Activated naive CD4-positive, alpha-beta T cell treated with anti-CD3 and anti-CD28 coated beads, Interleukin-2, amount 10 ng/mL, durations not matched to agents 7 days and 5 days (primary cell): ENCODE data around the gene SMTN.
"Not testable (repeated sequence)": the region's sequence is repeated elsewhere in the genome, so short reads cannot be mapped to it uniquely, and the experiment has no call there.

Experiments used
- CTCF ChIA-PET: fragments of 350-600 bp; sonication (Branson Sonifier 250); formaldehyde crosslinking; loops from one replicate; lab custom pipeline; 2021; ENCODE audit warnings: antibody characterized with exemption; lab: Charles Lee
- DNase-seq: peaks from one replicate; pipeline ENCODE4 v3.0.0-alpha.2; 2020
- H3K27ac Mint-ChIP-seq: one replicate; pipeline ENCODE4 v1.8.0; 2021; ENCODE audit warnings: mild to moderate bottlenecking, moderate library complexity, mixed read lengths
- H3K27me3 Mint-ChIP-seq: one replicate; pipeline ENCODE4 v1.8.0; 2021; ENCODE audit warnings: mild to moderate bottlenecking, mixed read lengths
- H3K36me3 Mint-ChIP-seq: one replicate; pipeline ENCODE4 v1.8.0; 2021; ENCODE audit warnings: mixed read lengths
- H3K4me1 Mint-ChIP-seq: one replicate; pipeline ENCODE4 v1.8.0; 2021; ENCODE audit warnings: mixed read lengths
- H3K4me3 Mint-ChIP-seq: one replicate; pipeline ENCODE4 v1.8.0; 2021; ENCODE audit warnings: mild to moderate bottlenecking, moderate library complexity, mixed read lengths
- H3K9me3 Mint-ChIP-seq: one replicate; pipeline ENCODE4 v1.8.0; 2021; ENCODE audit warnings: mixed read lengths

SMTN gene

DNA sequence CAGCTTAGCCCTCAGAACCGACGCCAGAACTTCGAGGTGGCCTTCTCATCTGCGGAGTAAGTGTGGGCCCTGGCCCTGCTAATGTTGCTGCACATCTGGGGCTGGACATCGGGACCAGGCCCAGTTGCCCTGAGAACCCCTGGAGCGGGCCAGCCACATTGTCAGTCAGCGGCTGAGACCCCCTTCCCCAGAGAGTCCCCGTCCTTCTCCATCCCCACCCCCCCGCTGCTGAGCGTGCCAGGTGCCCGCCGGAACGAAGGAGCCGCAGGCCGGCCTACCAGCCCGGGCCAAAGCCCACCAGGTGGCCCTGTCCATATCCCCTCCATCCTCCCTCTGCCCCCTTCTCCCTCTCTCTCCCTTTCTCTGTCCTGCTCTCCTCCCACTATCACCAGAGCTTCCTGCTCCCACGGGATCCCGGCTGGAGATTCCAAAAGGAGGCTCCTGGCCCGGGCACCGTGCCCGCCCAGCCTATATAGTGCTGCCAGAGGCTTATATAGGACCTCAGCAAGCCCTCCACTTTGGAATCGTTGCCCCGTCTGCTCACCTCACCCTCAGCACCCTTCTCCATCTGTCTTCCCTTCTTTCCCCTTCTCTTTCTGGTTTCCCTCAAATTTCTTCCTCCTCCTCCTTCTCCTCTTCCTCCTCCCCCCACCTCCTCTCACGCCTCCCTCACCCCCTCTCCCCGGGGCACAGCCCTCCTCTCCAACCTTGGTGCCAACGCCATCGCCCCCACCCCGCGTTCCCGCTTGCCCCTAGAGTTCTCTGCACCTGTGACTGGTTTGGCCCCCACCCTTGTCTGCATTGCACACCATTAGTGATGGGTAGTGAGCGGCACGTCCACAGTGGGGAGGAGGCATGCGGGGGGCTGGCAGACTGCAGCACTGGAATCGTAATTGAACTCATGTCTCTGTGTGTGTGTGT, 19.0 kb downstream of the SMTN start:
- no peaks in the 10 kb centered on the region for H3K27me3 Mint-ChIP-seq
- no peak for DNase-seq
- peaks cover 18% of the 10 kb centered on the region for H3K36me3 Mint-ChIP-seq
- no peak overlapping the region for H3K4me3 Mint-ChIP-seq
- H3K9me3 Mint-ChIP-seq, result no peaks in the 10 kb centered on the region
- no peak overlapping the region for H3K27ac Mint-ChIP-seq
- H3K4me1 Mint-ChIP-seq, result no peaks in the 10 kb centered on the region
- CTCF ChIA-PET, result no interaction called here

- no peaks in the 10 kb centered on the region for H3K4me1 Mint-ChIP-seq
- DNase-seq, result no peak
- CTCF ChIA-PET, result no interaction called here
- H3K4me3 Mint-ChIP-seq, result no peak overlapping the region
- H3K36me3 Mint-ChIP-seq, result peaks cover 14% of the 10 kb centered on the region
- no peak overlapping the region for H3K27ac Mint-ChIP-seq
- peaks cover 2% of the 10 kb centered on the region for H3K27me3 Mint-ChIP-seq
- H3K9me3 Mint-ChIP-seq, result no peaks in the 10 kb centered on the region
Observed at GRCh38 chr22:31100762-31101525, 19.8 kb downstream of the SMTN start.

GRCh38 chr22:31102441-31103081, 21.4 kb downstream of the SMTN start:
- no peak overlapping the region for H3K27ac Mint-ChIP-seq
- CTCF ChIA-PET, result no interaction called here
- H3K4me3 Mint-ChIP-seq, result no peak overlapping the region
- DNase-seq, result no peak
- H3K9me3 Mint-ChIP-seq, result no peaks in the 10 kb centered on the region
- H3K36me3 Mint-ChIP-seq, result peaks cover 5% of the 10 kb centered on the region
- peaks cover 19% of the 10 kb centered on the region for H3K27me3 Mint-ChIP-seq
- peaks cover 9% of the 10 kb centered on the region for H3K4me1 Mint-ChIP-seq

DNA sequence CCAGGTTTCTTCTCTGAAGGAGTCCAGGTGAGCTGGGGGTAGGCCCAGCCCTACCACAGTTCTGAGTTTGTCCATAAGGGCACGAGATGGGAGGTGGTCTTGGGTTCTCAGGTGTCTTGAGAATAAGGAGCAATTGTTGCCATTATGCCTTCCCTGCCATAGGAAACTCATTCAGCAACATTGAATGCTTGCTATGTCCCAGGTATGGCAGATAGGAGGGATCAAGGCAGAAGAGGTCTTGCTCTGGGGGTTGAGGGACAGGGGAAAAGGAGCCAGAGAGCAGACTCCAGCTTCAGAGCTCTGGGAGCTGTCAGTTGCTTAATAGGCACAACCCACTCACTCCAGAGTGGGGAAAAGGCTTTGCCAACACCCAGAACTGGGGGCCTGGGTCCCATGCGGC, 22.0 kb downstream of the SMTN start:
- H3K9me3 Mint-ChIP-seq, result no peaks in the 10 kb centered on the region
- peaks cover 24% of the 10 kb centered on the region for H3K27me3 Mint-ChIP-seq
- no peak overlapping the region for H3K27ac Mint-ChIP-seq
- CTCF ChIA-PET, result no interaction called here
- H3K4me1 Mint-ChIP-seq, result peaks cover 14% of the 10 kb centered on the region
- no peak for DNase-seq
- peaks cover 5% of the 10 kb centered on the region for H3K36me3 Mint-ChIP-seq
- H3K4me3 Mint-ChIP-seq, result no peak overlapping the region

GRCh38 chr22:31103899-31104694, 23.0 kb downstream of the SMTN start:
- Mint-ChIP-seq H3K36me3 (peaks cover 2% of the 10 kb centered on the region), H3K27me3 (peaks cover 24% of the 10 kb centered on the region), H3K4me3 (no peak overlapping the region), H3K27ac (no peak overlapping the region), H3K4me1 (peaks cover 16% of the 10 kb centered on the region), H3K9me3 (no peaks in the 10 kb centered on the region)
- no peak for DNase-seq
- CTCF ChIA-PET, result no interaction called here

DNA sequence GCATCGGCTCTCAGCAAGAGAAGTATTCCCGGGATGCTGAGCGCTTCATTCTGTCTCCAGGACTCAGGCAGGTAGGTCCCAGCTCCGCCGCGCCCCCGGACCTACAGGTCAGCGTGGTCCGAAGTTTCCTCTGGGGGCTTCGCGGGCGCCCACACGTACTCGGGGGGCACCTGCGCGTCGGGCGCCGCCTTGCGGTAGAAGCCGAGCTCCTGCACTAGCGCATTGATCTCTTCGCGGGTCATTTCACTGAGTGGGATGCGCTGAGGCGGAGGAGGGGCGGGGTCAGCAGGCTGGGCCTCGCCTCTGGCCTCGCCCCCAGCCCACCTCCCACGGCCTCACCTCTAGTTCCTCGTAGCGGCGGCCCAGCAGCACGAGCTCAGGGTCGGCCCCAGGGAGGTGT, 23.8 kb downstream of the SMTN start:
- peaks cover 24% of the 10 kb centered on the region for H3K27me3 Mint-ChIP-seq
- H3K4me1 Mint-ChIP-seq, result peaks cover 16% of the 10 kb centered on the region
- CTCF ChIA-PET, result interaction anchor here (1.7 kb wide), 1 partner anchor 15 kb away, joined by 5 read pairs; no protein-coding TSS in a partner anchor
- no peaks in the 10 kb centered on the region for H3K9me3 Mint-ChIP-seq
- H3K36me3 Mint-ChIP-seq, result peaks cover 2% of the 10 kb centered on the region
- no peak overlapping the region for H3K4me3 Mint-ChIP-seq
- no peak for DNase-seq
- H3K27ac Mint-ChIP-seq, result no peak overlapping the region

GRCh38 chr22:31105282-31105929, 24.3 kb downstream of the SMTN start:
- Mint-ChIP-seq H3K4me3 (no peak overlapping the region), H3K9me3 (no peaks in the 10 kb centered on the region), H3K27me3 (peaks cover 24% of the 10 kb centered on the region), H3K36me3 (no peaks in the 10 kb centered on the region), H3K4me1 (peaks cover 16% of the 10 kb centered on the region), H3K27ac (no peak overlapping the region)
- CTCF ChIA-PET, result interaction anchor here (1.7 kb wide), 1 partner anchor 16 kb away, joined by 5 read pairs; no protein-coding TSS in a partner anchor
- no peak for DNase-seq

- CTCF ChIA-PET, result interaction anchor here (1.7 kb wide), 1 partner anchor 16 kb away, joined by 5 read pairs; no protein-coding TSS in a partner anchor
- Mint-ChIP-seq H3K36me3 (no peaks in the 10 kb centered on the region), H3K4me1 (peaks cover 16% of the 10 kb centered on the region), H3K9me3 (no peaks in the 10 kb centered on the region), H3K27ac (no peak overlapping the region), H3K27me3 (peaks cover 24% of the 10 kb centered on the region), H3K4me3 (no peak overlapping the region)
- DNase-seq, result no peak
Observed at GRCh38 chr22:31106001-31106571, 25.0 kb downstream of the SMTN start.

- Mint-ChIP-seq H3K9me3 (no peaks in the 10 kb centered on the region), H3K27me3 (peaks cover 24% of the 10 kb centered on the region), H3K27ac (no peak overlapping the region), H3K4me3 (peak overlapping the region; percentile 79), H3K4me1 (peaks cover 16% of the 10 kb centered on the region), H3K36me3 (no peaks in the 10 kb centered on the region)
- DNase-seq, result no peak
- CTCF ChIA-PET, result interaction anchor here (0.8 to 3.3 kb wide), 7 partner anchors 12 to 186 kb away, joined by 4 to 13 read pairs (median 7); partner anchors contain the start of gene PIK3IP1
Observed at GRCh38 chr22:31106731-31107177, 25.6 kb downstream of the SMTN start.

- CTCF ChIA-PET, result interaction anchor here (0.5 to 3.3 kb wide), 25 partner anchors 12 to 1579 kb away, joined by 3 to 13 read pairs (median 4); partner anchors contain the start of genes LIMK2, PIK3IP1 and RNF185
- H3K9me3 Mint-ChIP-seq, result no peaks in the 10 kb centered on the region
- peak; percentile 94 for DNase-seq
- no peak within 1 kb of the TSS for H3K27ac Mint-ChIP-seq
- H3K4me1 Mint-ChIP-seq, result peaks cover 16% of the 10 kb centered on the region
- H3K27me3 Mint-ChIP-seq, result peaks cover 24% of the 10 kb centered on the region
- H3K36me3 Mint-ChIP-seq, result no peaks in the 10 kb centered on the region
- peak within 1 kb of the TSS; percentile 79 for H3K4me3 Mint-ChIP-seq
Observed at GRCh38 chr22:31107178-31107893, 26.2 kb downstream of the SMTN start, which contains the start of gene SELENOM. Gene SELENOM, minus strand, starts transcription at chr22:31107568. Its CDS starts 63 bp downstream, at chr22:31107505.

GRCh38 chr22:31107894-31108218, 26.7 kb downstream of the SMTN start:
- Mint-ChIP-seq H3K4me3 (peak overlapping the region; percentile 79), H3K4me1 (peaks cover 16% of the 10 kb centered on the region), H3K27me3 (peaks cover 27% of the 10 kb centered on the region), H3K36me3 (no peaks in the 10 kb centered on the region), H3K9me3 (no peaks in the 10 kb centered on the region), H3K27ac (no peak overlapping the region)
- DNase-seq, result no peak
- CTCF ChIA-PET, result interaction anchor here (0.6 to 3.3 kb wide), 21 partner anchors 11 to 1579 kb away, joined by 3 to 13 read pairs (median 5); partner anchors contain the start of gene RNF185

DNA sequence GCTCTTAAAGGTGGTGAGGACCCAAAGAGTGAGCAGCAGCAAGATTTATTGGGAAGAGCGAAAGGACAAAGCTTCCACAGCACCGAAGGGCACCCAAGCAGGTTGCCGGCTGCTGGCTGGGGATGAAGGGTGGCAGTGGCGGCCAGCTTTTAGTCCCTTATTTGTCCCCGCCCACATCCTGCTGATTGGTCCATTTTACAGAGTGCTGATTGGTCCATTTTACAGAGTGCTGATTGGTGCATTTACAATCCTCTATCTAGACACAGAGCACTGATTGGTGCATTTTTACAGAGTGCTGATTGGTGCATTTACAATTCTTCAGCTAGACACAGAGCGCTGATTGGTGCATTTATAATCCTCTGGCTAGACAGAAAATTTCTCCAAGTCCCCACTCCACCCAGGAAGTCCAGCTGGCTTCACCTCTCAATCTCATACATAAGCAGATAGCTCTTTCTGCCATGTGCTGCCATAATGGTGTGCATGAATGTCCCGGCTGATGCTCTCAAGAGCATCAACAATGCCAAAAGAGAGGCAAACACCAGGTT, 31.5 kb downstream of the SMTN start:
- H3K4me1 Mint-ChIP-seq, H3K27ac Mint-ChIP-seq, H3K36me3 Mint-ChIP-seq, H3K4me3 Mint-ChIP-seq, DNase-seq, CTCF ChIA-PET, H3K9me3 Mint-ChIP-seq: not testable (repeated sequence)
- peaks cover 13% of the 10 kb centered on the region for H3K27me3 Mint-ChIP-seq
